ENCODE measurements around the gene LRRC8E.

DNA sequence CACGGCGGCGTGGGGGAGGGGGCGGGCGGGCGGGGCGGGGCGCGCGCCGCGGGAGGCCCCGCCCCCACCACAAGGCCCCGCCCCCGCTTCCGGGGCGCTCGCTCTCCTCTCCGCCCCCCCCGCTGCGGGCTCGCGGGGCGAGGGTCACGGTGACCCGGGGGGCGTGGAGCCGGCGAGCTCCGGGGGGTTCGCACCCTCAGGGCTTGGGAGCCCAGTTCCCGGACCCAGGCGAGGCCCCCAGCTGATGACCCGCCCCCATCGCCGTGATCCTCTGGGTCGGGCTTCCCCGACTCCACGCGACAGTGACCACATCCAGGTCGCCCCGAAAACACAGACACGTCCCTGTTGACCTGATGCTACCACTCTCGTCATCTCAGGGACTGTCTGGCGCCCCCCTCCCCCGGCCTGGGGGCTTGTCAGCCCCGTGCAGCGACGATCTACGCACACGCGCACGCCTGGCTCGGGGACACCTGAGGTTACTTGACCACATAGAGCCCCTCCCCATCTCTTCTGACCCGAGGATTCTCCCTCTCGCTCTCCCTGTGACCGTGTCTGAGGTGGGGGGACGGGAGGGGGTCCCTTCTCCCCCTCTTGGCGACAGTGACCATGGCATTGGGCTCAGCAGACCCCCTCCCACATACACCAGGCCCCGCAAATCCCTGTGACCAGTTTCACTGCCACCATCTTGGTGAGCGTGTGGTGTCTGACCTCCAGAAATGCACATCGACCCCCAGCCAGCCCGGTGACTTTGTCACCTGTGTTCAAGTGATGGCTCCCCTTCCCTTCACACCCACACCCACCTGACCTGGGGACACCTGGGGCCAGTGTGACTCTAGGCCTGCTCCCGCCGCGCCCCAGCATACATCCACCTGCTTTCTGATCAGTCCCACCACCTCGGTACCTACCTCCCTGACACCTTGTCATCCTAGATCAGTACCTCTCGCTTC is 16.0 kb downstream of the LRRC8E start:
- no peak for TF ChIP-seq RFX5 (IDR thresholded peaks at IDR 0.05; ENCODE audit: borderline replicate concordance, low read depth, low read length)
- no peak for TF ChIP-seq MAFK (IDR thresholded peaks at IDR 0.05; ENCODE audit: low read depth, low read length)

All from H1 (cell line).